MM.1S (cell line): ENCODE results near the gene TECPR2.

ENCODE experiments used
- DNase-seq: peaks from one replicate; pipeline ENCODE4 v3.0.0-alpha.2; 2015
- H2AFZ ChIP-seq: fragments of 300-600 bp; sonication (generic); 2 replicates; pipeline ENCODE4 v1.6.0; 2016; ENCODE audit warnings: antibody characterized with exemption, low read length
- H3F3A ChIP-seq: fragments of 300-600 bp; sonication (generic); 2 replicates; pipeline ENCODE4 v1.6.1; 2016; ENCODE audit warnings: mild to moderate bottlenecking, antibody characterized with exemption, low read length, moderate library complexity, mixed read lengths; ENCODE audit not compliant: insufficient read depth
- H3K27ac ChIP-seq: fragments of 300-600 bp; sonication (generic); 2 replicates; pipeline ENCODE4 v1.5.1; 2016; ENCODE audit warnings: mild to moderate bottlenecking, low read length
- H3K27me3 ChIP-seq: fragments of 300-600 bp; sonication (generic); replicated peaks from 2 replicates; pipeline ENCODE4 v1.6.0; 2016; ENCODE audit warnings: low read length; ENCODE audit not compliant: insufficient read depth
- H3K36me3 ChIP-seq: fragments of 300-600 bp; sonication (generic); replicated peaks from 2 replicates; pipeline ENCODE4 v1.6.1; 2016; ENCODE audit warnings: mild to moderate bottlenecking, low read length, mixed read lengths; ENCODE audit not compliant: insufficient read depth
- H3K4me1 ChIP-seq: fragments of 300-600 bp; sonication (generic); 2 replicates; pipeline ENCODE4 v1.6.1; 2016; ENCODE audit warnings: low read length, mixed read lengths
- H3K4me2 ChIP-seq: fragments of 300-600 bp; sonication (generic); 2 replicates; pipeline ENCODE4 v1.6.0; 2016; ENCODE audit warnings: low read depth, low read length
- H3K4me3 ChIP-seq: fragments of 300-600 bp; sonication (generic); 2 replicates; pipeline ENCODE4 v1.5.1; 2016; ENCODE audit warnings: low read length, mixed read lengths
- H3K79me2 ChIP-seq: fragments of 300-600 bp; sonication (generic); 2 replicates; pipeline ENCODE4 v1.6.1; 2016; ENCODE audit warnings: mixed run types, low read length, mixed read lengths
- H3K9ac ChIP-seq: fragments of 300-600 bp; sonication (generic); 2 replicates; pipeline ENCODE4 v1.6.1; 2016; ENCODE audit warnings: low read length, mixed read lengths
- H3K9me2 ChIP-seq: fragments of 300-600 bp; sonication (generic); replicated peaks from 2 replicates; pipeline ENCODE4 v1.6.1; 2016; ENCODE audit warnings: mild to moderate bottlenecking, low read length, mixed read lengths; ENCODE audit not compliant: insufficient read depth
- H3K9me3 ChIP-seq: fragments of 300-600 bp; sonication (generic); replicated peaks from 2 replicates; pipeline ENCODE4 v1.6.1; 2016; ENCODE audit warnings: mild to moderate bottlenecking, low read length, mixed read lengths; ENCODE audit not compliant: insufficient read depth
- H4K20me1 ChIP-seq: fragments of 300-600 bp; sonication (generic); 2 replicates; pipeline ENCODE4 v1.6.1; 2016; ENCODE audit warnings: mild to moderate bottlenecking, low read length, moderate library complexity, mixed read lengths; ENCODE audit not compliant: insufficient read depth
- EZH2 ChIP-seq: fragments of 300-600 bp; sonication (generic); optimal IDR thresholded peaks from 2 replicates; pipeline ENCODE3; 2017; ENCODE audit warnings: low read depth, mild to moderate bottlenecking, antibody characterized with exemption, low read length, mixed read lengths
- EZH2phosphoT487 ChIP-seq: fragments of 300-600 bp; sonication (generic); IDR thresholded peaks from 2 replicates; pipeline ENCODE4 v1.6.1; 2018; ENCODE audit warnings: antibody characterized with exemption, low read length
- TF ChIP-seq, protein P1 (sequence below): fragments of 300-600 bp; sonication (generic); IDR thresholded peaks from 2 replicates; pipeline ENCODE4 v1.5.1; 2016; ENCODE audit warnings: antibody characterized with exemption, low read length, mixed read lengths

TECPR2 gene

DNA sequence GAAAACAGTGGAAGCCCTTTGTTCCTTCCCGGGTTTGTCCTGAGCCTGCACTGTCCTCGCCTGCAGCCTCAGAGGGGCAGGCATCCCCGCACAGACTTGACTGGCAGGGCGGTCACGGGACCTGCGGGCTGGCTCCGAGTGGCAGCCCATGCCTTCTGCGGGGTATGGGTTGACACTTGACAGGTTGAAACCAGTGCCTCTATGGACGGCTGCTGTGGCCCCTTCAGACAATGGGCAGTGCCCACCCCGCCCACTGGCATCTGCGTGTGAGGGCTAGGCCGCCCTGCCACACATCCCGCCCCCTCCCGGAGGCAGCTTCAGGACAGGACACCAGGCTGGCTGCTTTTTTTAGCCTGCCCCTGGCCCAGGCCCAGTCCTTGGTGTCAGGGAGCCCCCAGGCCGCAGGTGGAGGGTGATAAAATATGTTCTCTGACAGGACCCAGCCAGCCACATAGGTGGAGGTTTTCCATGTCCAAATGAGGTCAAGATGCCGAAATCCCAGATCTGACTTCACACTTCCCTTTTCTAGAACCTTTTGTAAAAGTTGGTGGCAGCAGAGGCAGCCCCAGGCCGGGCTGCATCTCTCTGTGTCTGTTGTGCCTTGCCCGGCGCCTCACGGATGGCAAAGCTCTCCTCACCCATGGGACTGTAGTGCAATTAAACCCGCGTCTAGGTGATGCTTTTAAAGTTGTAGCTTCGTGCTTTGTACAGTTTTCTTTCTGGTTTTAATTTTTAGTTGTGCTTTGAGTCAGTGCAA, 136.8 kb downstream of the TECPR2 start:
- Histone ChIP-seq H3K9ac (no peak overlapping the region), H2AFZ (no peak overlapping the region), H3K4me3 (no peak overlapping the region), H3K9me2 (no peaks in the 10 kb centered on the region), H3K36me3 (no peaks in the 10 kb centered on the region), H3K4me2 (no peak overlapping the region), H3K27me3 (no peaks in the 10 kb centered on the region), H3K27ac (no peak overlapping the region), H3K9me3 (no peaks in the 10 kb centered on the region), H4K20me1 (no peaks in the 10 kb centered on the region), H3F3A (no peaks in the 10 kb centered on the region), H3K4me1 (no peaks in the 10 kb centered on the region), H3K79me2 (no peaks in the 10 kb centered on the region)
- no peak for DNase-seq
- TF ChIP-seq, protein P1, sequence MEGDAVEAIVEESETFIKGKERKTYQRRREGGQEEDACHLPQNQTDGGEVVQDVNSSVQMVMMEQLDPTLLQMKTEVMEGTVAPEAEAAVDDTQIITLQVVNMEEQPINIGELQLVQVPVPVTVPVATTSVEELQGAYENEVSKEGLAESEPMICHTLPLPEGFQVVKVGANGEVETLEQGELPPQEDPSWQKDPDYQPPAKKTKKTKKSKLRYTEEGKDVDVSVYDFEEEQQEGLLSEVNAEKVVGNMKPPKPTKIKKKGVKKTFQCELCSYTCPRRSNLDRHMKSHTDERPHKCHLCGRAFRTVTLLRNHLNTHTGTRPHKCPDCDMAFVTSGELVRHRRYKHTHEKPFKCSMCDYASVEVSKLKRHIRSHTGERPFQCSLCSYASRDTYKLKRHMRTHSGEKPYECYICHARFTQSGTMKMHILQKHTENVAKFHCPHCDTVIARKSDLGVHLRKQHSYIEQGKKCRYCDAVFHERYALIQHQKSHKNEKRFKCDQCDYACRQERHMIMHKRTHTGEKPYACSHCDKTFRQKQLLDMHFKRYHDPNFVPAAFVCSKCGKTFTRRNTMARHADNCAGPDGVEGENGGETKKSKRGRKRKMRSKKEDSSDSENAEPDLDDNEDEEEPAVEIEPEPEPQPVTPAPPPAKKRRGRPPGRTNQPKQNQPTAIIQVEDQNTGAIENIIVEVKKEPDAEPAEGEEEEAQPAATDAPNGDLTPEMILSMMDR, result no peak
- no peak for TF ChIP-seq EZH2phosphoT487
- no peak for TF ChIP-seq EZH2

DNA sequence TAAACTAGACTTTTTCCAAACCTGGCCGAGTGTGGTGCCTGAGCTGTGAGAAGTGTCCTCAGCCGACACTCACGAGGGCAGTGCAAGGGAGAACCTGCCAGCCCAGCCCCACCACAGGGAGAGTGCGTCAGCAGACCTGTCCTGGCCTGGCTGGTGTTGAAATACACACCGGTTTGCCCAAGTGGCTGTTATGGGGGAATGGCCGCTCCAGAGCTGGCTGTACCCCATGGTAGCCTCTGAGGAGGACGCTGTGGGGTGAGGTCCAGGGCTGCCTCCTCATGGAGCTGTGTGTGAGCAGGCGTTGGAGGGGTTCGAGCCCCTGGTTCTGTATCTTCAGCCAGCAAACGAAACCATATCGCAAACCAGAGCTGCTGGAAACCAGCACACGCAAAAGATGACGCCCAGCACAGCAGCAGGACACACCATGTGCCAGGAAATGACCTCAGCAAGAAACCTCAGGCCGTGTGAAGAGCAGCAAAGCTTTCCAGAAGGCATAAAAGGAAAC, 137.5 kb downstream of the TECPR2 start:
- no peak for TF ChIP-seq EZH2phosphoT487
- TF ChIP-seq EZH2, result no peak
- TF ChIP-seq, protein P1, result no peak
- no peaks in the 10 kb centered on the region for H3K4me1 ChIP-seq
- H3K27ac ChIP-seq, result no peak overlapping the region
- no peaks in the 10 kb centered on the region for H3F3A ChIP-seq
- H2AFZ ChIP-seq, result no peak overlapping the region
- H3K27me3 ChIP-seq, result no peaks in the 10 kb centered on the region
- no peaks in the 10 kb centered on the region for H3K9me2 ChIP-seq
- no peak overlapping the region for H3K4me2 ChIP-seq
- H3K9me3 ChIP-seq, result no peaks in the 10 kb centered on the region
- H3K4me3 ChIP-seq, result no peak overlapping the region
- no peak overlapping the region for H3K9ac ChIP-seq
- no peaks in the 10 kb centered on the region for H4K20me1 ChIP-seq
- H3K36me3 ChIP-seq, result no peaks in the 10 kb centered on the region
- H3K79me2 ChIP-seq, result no peaks in the 10 kb centered on the region
- DNase-seq, result no peak

DNA sequence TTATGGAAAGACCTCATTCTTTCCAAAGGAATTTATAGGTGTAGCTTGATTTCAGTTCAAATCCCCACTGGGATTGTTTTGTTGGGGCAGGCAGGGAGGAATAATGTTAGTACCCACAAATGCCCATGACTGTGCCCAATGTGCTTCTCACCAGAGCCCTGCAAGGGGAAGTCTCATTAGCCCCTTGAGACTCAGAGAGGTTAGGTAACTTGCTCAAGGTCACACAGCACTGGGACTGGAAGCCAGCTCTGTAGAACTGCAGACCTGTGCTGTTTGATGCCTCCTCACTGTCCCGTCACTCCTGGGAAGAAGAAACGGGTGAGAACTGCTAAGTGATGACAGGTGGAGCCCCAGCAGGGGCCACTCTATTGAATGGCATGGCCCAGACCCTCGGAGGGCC, 138.0 kb downstream of the TECPR2 start:
- H3K36me3 ChIP-seq, result no peaks in the 10 kb centered on the region
- no peaks in the 10 kb centered on the region for H4K20me1 ChIP-seq
- H3K9ac ChIP-seq, result no peak overlapping the region
- H3K79me2 ChIP-seq, result no peaks in the 10 kb centered on the region
- H3K9me3 ChIP-seq, result no peaks in the 10 kb centered on the region
- H3K27me3 ChIP-seq, result no peaks in the 10 kb centered on the region
- H3K4me3 ChIP-seq, result no peak overlapping the region
- H3K4me2 ChIP-seq, result no peak overlapping the region
- no peak overlapping the region for H2AFZ ChIP-seq
- H3F3A ChIP-seq, result no peaks in the 10 kb centered on the region
- H3K4me1 ChIP-seq, result no peaks in the 10 kb centered on the region
- no peak for DNase-seq
- TF ChIP-seq EZH2phosphoT487, result no peak
- TF ChIP-seq, protein P1, result no peak
- TF ChIP-seq EZH2, result no peak
- no peaks in the 10 kb centered on the region for H3K9me2 ChIP-seq
- H3K27ac ChIP-seq, result no peak overlapping the region
